GM19463 (cell line): Measurements from ENCODE around the gene VPS51.

Source experiments
- ATAC-seq: cut with Tn5 transposase; IDR thresholded peaks from one replicate; pipeline ENCODE4 v1.9.1; 2021; ENCODE audit warnings: mild to moderate bottlenecking, moderate library complexity; ENCODE audit not compliant: unreplicated experiment

VPS51 gene

GRCh38 chr11:65071907-65072630 lies 23.9 kb upstream of the VPS51 start:
- no peak for ATAC-seq

- ATAC-seq = no peak
Measured at GRCh38 chr11:65072631-65072966, 23.4 kb upstream of the VPS51 start.

GRCh38 chr11:65077451-65077850 lies 18.6 kb upstream of the VPS51 start:
- ATAC-seq = no peak

GRCh38 chr11:65078151-65078550 lies 17.9 kb upstream of the VPS51 start:
- ATAC-seq = peak; percentile 51

GRCh38 chr11:65078786-65079342 lies 17.1 kb upstream of the VPS51 start:
- ATAC-seq = no peak

- peak; percentile 17 for ATAC-seq
Measured at GRCh38 chr11:65083134-65083833, 12.7 kb upstream of the VPS51 start.

GRCh38 chr11:65083834-65084597 lies 12.0 kb upstream of the VPS51 start, which contains the start of the genes CDCA5 and ZFPL1:
Gene CDCA5 (minus strand): TSS chr11:65084040. CDS start chr11:65083978, 62 bp downstream.
Gene ZFPL1 (plus strand): TSS chr11:65084222. CDS start chr11:65084699, 477 bp downstream.
- peak; percentile 78 for ATAC-seq

GRCh38 chr11:65084598-65085375 lies 11.2 kb upstream of the VPS51 start:
- ATAC-seq = no peak

- no peak for ATAC-seq
Measured at GRCh38 chr11:65085446-65085845, 10.6 kb upstream of the VPS51 start.

GRCh38 chr11:65086809-65087208 lies 9.2 kb upstream of the VPS51 start:
- no peak for ATAC-seq

GRCh38 chr11:65087216-65087615 lies 8.8 kb upstream of the VPS51 start:
- ATAC-seq = no peak

- no peak for ATAC-seq
Measured at GRCh38 chr11:65087827-65088226, 8.2 kb upstream of the VPS51 start.

GRCh38 chr11:65089621-65090020 lies 6.4 kb upstream of the VPS51 start:
- ATAC-seq = no peak

- no peak for ATAC-seq
Measured at GRCh38 chr11:65090628-65091027, 5.4 kb upstream of the VPS51 start.

GRCh38 chr11:65095427-65095826 lies 587 bp upstream of the VPS51 start:
- ATAC-seq = no peak

- ATAC-seq = no peak
Measured at GRCh38 chr11:65096926-65097325, 912 bp downstream of the VPS51 start.

GRCh38 chr11:65100674-65101350 lies 4.8 kb downstream of the VPS51 start:
- ATAC-seq = no peak

GRCh38 chr11:65102142-65103095 lies 6.4 kb downstream of the VPS51 start:
- no peak for ATAC-seq

- no peak for ATAC-seq
Measured at GRCh38 chr11:65103476-65103875, 7.5 kb downstream of the VPS51 start.
